Measurements from ENCODE around the gene THSD8.
A peak's percentile ranks its signal among the peaks of the same experiment; 100 is the strongest.

THSD8 gene

DNA sequence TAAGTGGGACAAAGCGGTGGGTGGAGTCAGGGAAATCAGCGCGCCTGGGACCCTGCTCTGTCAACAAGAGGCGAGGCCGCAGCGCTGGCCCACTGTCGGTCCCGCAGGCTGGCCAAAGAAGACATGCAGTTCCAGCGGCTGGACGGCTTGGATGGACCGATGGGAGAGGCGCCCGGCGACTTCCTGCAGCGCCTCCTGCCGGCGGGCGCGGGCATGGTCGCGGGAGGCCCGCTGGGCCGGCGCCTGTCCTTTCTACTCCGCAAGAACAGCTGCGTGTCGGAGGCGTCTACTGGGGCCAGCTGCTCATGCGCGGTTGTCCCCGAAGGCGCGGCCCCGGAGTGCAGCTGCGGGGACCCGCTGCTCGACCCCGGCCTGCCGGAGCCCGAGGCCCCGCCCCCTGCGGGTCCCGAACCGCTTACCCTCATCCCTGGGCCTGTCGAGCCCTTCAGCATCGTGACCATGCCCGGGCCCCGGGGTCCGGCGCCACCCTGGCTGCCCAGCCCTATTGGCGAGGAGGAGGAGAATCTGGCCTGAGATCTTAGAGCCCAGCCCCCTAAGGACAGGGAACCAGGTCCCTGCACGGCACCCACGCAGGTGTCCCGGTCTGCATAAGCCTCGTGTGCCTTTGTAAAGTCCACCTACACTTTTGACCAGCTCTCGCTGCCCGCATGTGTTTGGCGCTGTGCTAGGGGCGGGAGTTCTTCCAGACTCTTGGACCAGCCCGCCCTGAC is 44.2 kb upstream of the THSD8 start:
- Histone ChIP-seq H3K27ac (ENCODE audit: low read length) (no peak overlapping the region), H3K4me1 (ENCODE audit: insufficient read depth, low read length) (peaks cover 11% of the 10 kb centered on the region), H2AFZ (ENCODE audit: low read depth, low read length) (peak overlapping the region; percentile 54), H3K27me3 (ENCODE audit: insufficient read depth, low read length, poor library complexity) (no peaks in the 10 kb centered on the region), H4K20me1 (ENCODE audit: insufficient read depth, low read length) (no peaks in the 10 kb centered on the region), H3K36me3 (ENCODE audit: insufficient read depth, low read length) (no peaks in the 10 kb centered on the region), H3K4me3 (ENCODE audit: low read depth in 1 of 2, low read length in 2 of 2) (peak overlapping the region in 1 of 2 experiments; percentile 39; a peak in 2 of 4 replicates), H3K9me3 (ENCODE audit: insufficient read depth, low read length, severe bottlenecking) (no peaks in the 10 kb centered on the region), H3K9ac (ENCODE audit: low read depth, low read length) (peak overlapping the region; percentile 14; the same call in 1 of the 2 replicates), H3K4me2 (ENCODE audit: insufficient read depth, low read length) (peak overlapping the region; percentile 58), H3K79me2 (ENCODE audit: insufficient read depth, low read length) (no peaks in the 10 kb centered on the region)
- peak; percentile 82 for TF ChIP-seq CTCF (IDR thresholded peaks at IDR 0.05; ENCODE audit: borderline replicate concordance, extremely low read depth, low read length, poor library complexity, severe bottlenecking)
- TF ChIP-seq EZH2 (IDR thresholded peaks at IDR 0.05; ENCODE audit: borderline replicate concordance, low read depth, low read length, severe bottlenecking), result no peak
- DNase-seq (peak; percentile 80), ATAC-seq (ENCODE audit: insufficient read depth, low read depth) (peak; percentile 89)

DNA sequence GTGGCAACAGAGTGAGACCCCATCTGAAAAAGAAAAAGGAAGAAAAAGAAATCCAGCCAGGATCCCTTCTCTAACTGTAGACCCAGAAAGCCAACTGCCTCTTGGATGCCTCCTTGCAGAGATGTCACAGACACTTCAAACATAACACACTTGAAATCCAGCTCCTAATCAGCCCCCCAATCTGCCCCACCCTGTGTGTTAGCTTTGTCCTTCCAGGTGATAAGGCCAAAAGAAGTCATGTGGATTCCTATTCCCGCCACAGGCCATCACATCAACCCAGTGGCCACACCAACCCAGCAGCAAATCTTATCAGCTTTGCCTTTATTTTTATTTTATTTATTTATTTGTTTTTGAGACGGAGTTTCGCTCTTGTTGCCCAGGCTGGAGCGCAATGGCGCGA is 42.2 kb upstream of the THSD8 start:
- H3K9me3 ChIP-seq (ENCODE audit: insufficient read depth, low read length, severe bottlenecking), result no peaks in the 10 kb centered on the region
- H3K36me3 ChIP-seq (ENCODE audit: insufficient read depth, low read length), result no peaks in the 10 kb centered on the region
- no peak overlapping the region for H3K4me3 ChIP-seq (ENCODE audit: low read depth in 1 of 2, low read length in 2 of 2)
- no peaks in the 10 kb centered on the region for H4K20me1 ChIP-seq (ENCODE audit: insufficient read depth, low read length)
- H3K4me2 ChIP-seq (ENCODE audit: insufficient read depth, low read length), result no peak overlapping the region
- H3K27me3 ChIP-seq (ENCODE audit: insufficient read depth, low read length, poor library complexity), result no peaks in the 10 kb centered on the region
- H3K27ac ChIP-seq (ENCODE audit: low read length), result no peak overlapping the region
- H3K9ac ChIP-seq (ENCODE audit: low read depth, low read length), result no peak overlapping the region
- ATAC-seq (ENCODE audit: insufficient read depth, low read depth) (no peak), DNase-seq (no peak)
- peaks cover 11% of the 10 kb centered on the region for H3K4me1 ChIP-seq (ENCODE audit: insufficient read depth, low read length)
- no peak overlapping the region for H2AFZ ChIP-seq (ENCODE audit: low read depth, low read length)
- TF ChIP-seq EZH2 (IDR thresholded peaks at IDR 0.05; ENCODE audit: borderline replicate concordance, low read depth, low read length, severe bottlenecking), result no peak
- H3K79me2 ChIP-seq (ENCODE audit: insufficient read depth, low read length), result no peaks in the 10 kb centered on the region

GRCh38 chr19:12763100-12763499 is 38.8 kb upstream of the THSD8 start:
- no peak overlapping the region for H3K4me3 ChIP-seq (ENCODE audit: low read depth in 1 of 2, low read length in 2 of 2)
- no peaks in the 10 kb centered on the region for H3K27me3 ChIP-seq (ENCODE audit: insufficient read depth, low read length, poor library complexity)
- H3K9me3 ChIP-seq (ENCODE audit: insufficient read depth, low read length, severe bottlenecking), result no peaks in the 10 kb centered on the region
- TF ChIP-seq CTCF (IDR thresholded peaks at IDR 0.05; ENCODE audit: borderline replicate concordance, extremely low read depth, low read length, poor library complexity, severe bottlenecking), result no peak
- no peak for TF ChIP-seq EZH2 (IDR thresholded peaks at IDR 0.05; ENCODE audit: borderline replicate concordance, low read depth, low read length, severe bottlenecking)
- no peak overlapping the region for H3K27ac ChIP-seq (ENCODE audit: low read length)
- no peaks in the 10 kb centered on the region for H3K79me2 ChIP-seq (ENCODE audit: insufficient read depth, low read length)
- H4K20me1 ChIP-seq (ENCODE audit: insufficient read depth, low read length), result no peaks in the 10 kb centered on the region
- no peak overlapping the region for H2AFZ ChIP-seq (ENCODE audit: low read depth, low read length)
- peaks cover 11% of the 10 kb centered on the region for H3K4me1 ChIP-seq (ENCODE audit: insufficient read depth, low read length)
- DNase-seq, result no peak
- no peaks in the 10 kb centered on the region for H3K36me3 ChIP-seq (ENCODE audit: insufficient read depth, low read length)
- no peak overlapping the region for H3K9ac ChIP-seq (ENCODE audit: low read depth, low read length)
- ATAC-seq (ENCODE audit: insufficient read depth, low read depth), result no peak
- no peak overlapping the region for H3K4me2 ChIP-seq (ENCODE audit: insufficient read depth, low read length)

DNA sequence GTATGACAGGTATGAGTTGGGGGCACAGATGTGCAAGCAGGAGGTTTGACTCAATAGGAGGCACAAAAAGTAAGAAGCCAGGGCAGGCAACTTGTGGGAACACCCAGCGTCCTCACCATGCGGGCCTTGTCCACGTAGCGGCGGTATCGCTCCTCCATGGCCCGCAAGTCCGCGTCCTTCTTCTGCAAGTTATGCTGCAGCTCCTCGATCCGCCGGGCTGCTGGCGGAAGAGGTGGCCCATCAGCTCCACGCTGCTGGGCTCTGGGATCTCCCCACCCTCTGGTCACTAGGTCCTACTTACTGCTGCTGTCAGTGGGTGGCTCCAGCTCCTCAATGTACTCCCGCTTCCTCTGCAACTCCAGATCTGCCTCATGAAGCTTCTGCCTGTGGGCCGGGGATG is 37.2 kb upstream of the THSD8 start:
- Histone ChIP-seq H2AFZ (ENCODE audit: low read depth, low read length) (no peak overlapping the region), H3K4me3 (ENCODE audit: low read depth in 1 of 2, low read length in 2 of 2) (no peak overlapping the region), H4K20me1 (ENCODE audit: insufficient read depth, low read length) (no peaks in the 10 kb centered on the region), H3K9me3 (ENCODE audit: insufficient read depth, low read length, severe bottlenecking) (no peaks in the 10 kb centered on the region), H3K36me3 (ENCODE audit: insufficient read depth, low read length) (no peaks in the 10 kb centered on the region), H3K4me1 (ENCODE audit: insufficient read depth, low read length) (peaks cover 11% of the 10 kb centered on the region), H3K4me2 (ENCODE audit: insufficient read depth, low read length) (no peak overlapping the region), H3K27ac (ENCODE audit: low read length) (no peak overlapping the region), H3K79me2 (ENCODE audit: insufficient read depth, low read length) (no peaks in the 10 kb centered on the region), H3K27me3 (ENCODE audit: insufficient read depth, low read length, poor library complexity) (no peaks in the 10 kb centered on the region), H3K9ac (ENCODE audit: low read depth, low read length) (no peak overlapping the region)
- TF ChIP-seq EZH2 (IDR thresholded peaks at IDR 0.05; ENCODE audit: borderline replicate concordance, low read depth, low read length, severe bottlenecking) (no peak), CTCF (IDR thresholded peaks at IDR 0.05; ENCODE audit: borderline replicate concordance, extremely low read depth, low read length, poor library complexity, severe bottlenecking) (no peak)
- no peak for ATAC-seq (ENCODE audit: insufficient read depth, low read depth)
- no peak for DNase-seq
